UCSD-AML1 (cell line): ENCODE data around the gene UVSSA.
A peak's percentile ranks its signal among the peaks of the same experiment; 100 is the strongest.

Source experiments
- DNase-seq: peaks from one replicate; lab custom pipeline; 2025; ENCODE audit not compliant: unreplicated experiment; lab: John Stamatoyannopoulos, UW

UVSSA gene

GRCh38 chr4:1406394-1406980 lies 59.5 kb downstream of the UVSSA start, which contains the start of gene NKX1-1:
NKX1-1 (minus strand) TSS chr4:1406442; CDS start chr4:1406442, 0 bp downstream.
- DNase-seq = no peak

DNA sequence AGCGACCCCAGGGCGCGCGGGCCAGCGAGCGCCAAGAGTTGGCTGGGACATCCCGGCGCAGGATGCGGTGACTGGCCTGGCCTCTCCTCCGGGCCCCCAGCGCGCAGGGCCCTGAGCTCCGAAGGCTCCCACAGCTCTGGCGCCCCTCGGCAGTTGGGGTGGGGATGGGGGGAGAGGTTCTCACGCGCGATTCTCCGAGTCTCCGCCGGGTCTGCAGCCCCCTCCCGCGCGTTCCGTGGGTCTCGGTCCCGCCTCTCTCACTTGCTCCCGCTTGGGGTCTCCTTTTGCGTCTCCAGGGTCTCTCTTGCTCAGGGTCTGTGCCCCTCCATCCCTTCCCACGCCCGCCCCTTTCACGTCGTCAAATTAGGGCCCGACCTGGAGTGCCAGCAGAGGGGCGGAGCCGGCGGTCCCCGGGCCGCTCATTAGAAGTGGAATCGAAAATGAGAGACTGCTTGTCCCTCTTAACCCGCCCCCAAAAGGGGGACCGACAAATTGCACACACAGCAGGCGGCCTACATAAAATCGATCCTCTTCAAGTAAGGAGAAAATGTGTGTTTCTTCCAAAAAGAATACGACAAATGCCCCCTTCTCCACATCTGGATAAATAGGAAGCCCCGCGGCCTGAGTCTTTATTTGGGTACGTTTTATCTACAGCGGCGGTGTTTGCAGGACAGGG lies 60.1 kb downstream of the UVSSA start:
- DNase-seq = no peak

DNA sequence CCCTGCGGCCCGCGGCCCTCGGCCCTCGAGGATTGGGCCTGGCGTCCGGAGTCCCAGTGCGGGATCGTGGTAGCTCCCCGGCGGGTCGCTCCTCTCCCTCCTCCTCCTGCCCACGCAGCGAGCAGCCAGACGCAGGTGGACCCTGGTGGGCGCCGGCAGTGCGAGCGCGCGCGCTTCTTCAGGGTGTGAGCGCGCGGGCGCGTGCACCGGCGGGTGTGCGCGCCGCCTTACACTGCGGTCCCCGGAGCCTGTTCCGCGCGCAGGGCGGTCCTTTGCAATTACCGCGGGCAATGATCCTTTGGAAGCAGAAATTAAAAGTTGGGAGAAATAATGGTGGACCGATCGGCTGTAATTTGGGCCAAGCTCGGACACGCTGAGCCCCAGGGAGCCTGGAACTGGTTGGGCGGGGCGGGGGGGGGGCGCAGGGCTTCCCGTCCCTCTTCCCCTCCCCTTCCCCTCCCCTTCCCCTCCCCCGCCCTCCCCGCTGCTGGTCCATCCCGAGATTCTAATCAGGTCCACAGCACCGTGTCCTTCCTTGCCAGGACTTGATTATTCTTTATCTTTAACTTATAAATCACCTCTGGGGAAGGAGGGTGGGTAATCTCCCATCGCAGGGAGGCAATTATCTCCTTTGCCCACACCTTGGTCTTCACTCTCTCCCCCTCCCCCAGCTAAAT lies 60.8 kb downstream of the UVSSA start:
- DNase-seq = no peak

GRCh38 chr4:1408418-1408817 lies 61.4 kb downstream of the UVSSA start:
- no peak for DNase-seq

DNA sequence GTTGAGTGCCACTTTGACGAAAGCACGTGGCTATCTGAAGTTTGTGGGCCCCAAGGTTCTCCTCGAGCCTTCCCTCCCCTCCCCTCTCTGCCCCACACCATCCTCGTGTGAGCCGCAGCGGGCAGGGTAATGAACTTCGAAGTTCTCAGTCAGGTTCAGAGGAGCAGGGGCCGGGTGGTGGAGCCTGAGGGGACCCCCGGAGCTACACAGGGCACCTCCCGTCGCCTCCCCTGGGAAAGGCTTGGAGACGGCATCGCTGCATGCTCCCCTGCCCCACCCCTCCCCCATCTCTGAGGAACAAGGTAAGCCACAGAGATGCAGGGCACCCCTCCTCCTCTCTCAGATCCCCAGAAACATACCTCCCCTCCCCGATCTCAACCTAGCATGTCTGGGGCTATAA lies 62.1 kb downstream of the UVSSA start:
- no peak for DNase-seq

GRCh38 chr4:1409491-1410425 lies 62.8 kb downstream of the UVSSA start:
- no peak for DNase-seq

- DNase-seq = peak; percentile 74
Observed at GRCh38 chr4:1410491-1411325, 63.7 kb downstream of the UVSSA start.

DNA sequence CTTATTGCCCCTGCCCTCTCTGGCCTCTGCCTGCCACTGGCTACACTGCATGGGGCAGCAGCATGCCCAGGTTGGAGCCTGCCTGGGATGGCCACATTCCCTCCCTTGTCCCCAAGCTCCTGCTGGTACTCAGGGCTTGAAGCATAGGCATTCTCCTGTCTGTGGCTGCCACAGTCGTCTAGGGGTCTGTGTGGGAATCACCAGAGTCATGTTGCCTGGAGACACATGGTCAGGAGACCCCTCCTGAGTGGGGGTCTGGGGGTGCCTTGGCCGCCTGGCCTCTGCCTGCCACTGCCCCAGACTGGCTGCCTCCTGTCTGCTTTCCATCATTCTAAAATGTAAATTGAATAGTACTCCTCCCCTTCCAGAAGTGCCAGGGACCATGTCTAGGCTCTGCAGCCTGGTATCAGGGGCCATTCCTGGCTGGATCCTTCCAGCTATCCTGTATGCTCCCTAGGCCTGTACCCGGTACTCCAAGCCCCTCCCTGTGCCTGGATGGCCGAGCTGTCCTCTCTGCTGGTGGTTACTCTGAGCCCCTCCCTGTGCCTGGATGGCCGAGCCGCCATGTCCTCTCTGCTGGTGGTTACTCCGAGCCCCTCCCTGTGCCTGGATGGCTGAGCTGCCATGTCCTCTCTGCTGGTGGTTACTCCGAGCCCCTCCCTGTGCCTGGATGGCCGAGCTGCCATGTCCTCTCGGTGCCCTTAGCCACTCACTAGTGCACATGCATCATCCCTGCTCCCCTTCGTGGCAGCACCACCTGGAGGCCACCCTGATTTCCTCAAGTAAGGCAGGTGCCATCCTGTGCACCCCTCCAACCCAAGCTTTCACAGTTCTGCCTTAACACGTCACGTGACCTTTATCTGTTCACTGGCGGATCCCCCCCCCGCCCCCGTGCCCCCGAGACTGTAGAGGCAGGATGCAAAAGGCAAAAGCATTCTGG lies 64.7 kb downstream of the UVSSA start:
- no peak for DNase-seq

DNA sequence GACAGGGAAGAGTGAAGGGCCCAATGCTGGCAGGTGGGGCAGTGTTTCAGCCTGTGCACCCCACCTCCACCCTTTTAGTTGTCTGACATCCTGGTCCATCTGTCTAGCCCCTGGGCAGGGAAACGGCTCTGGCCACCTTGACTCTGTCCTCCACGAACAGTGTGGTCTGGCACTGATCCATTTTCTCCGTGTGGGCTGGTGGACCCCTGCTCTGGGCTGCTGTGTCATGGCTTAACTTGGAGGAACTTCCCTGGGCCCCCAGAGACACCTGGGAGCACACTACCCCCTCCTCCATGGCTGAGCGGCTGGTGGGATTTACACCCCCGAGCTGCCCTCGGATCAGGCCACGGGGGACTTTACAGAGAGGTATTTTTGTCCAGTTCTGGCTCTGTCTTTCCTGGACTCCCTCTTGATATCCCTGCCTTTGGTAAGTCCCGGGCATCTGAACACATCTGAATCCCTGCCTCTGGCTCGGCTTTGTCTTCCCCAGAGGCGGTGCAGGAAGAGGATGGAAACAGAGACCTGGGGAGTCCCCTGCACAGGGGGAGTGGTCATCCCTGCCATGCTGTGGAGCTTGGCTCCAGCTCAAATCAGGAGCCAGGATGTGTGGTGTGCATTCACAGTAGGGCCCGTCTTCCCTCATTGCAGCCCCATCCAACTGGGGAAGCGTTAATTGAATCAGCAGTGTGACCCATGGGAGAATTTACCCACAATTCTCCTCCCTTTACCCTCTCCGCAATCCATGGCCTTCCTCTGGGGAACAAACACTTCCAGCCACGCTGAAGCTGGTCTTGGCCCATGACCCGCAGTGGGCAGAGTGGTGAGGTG lies 65.6 kb downstream of the UVSSA start:
- DNase-seq = no peak

DNA sequence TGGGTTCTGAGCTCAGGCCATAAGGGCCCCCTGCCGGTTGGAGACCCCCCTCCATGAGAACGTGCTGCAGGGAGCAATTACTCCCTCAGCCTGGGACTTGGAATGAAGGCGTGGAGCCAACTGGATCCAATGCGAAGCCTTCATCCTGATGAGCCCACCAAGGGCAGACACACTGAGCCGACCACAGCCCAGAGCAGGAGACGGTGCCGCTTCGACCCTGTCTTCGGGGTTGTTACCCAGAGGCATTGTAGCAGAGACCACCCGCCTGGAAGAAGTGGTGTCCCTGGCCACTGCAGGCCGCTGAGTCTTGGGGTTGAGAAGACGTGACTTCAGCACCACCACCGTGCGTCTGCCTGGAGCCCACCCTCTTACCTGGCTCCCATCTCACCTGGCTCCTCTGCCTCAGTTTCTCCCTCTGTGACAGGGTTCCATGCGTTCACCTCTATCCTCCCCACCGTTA lies 66.2 kb downstream of the UVSSA start:
- DNase-seq = no peak

- no peak for DNase-seq
Observed at GRCh38 chr4:1413687-1414479, 66.9 kb downstream of the UVSSA start.

GRCh38 chr4:1414831-1415680 lies 68.0 kb downstream of the UVSSA start:
- no peak for DNase-seq

DNA sequence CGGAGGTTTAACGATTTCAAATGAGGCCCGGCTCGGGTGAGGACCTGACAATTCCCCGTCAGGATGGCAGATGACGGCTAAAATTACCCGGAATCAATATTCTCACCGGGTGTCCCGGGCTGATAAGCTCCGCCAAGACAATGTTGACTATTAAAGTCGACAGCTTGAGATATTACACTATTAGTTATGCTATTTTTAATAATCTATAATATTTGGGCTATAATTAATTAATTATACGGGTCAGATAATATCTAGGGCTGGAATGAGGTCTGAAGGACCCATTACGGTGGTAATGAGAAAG lies 68.6 kb downstream of the UVSSA start:
- no peak for DNase-seq

- DNase-seq = no peak
Observed at GRCh38 chr4:1416051-1416947, 69.3 kb downstream of the UVSSA start.

- DNase-seq = no peak
Observed at GRCh38 chr4:1416948-1417260, 69.9 kb downstream of the UVSSA start.
